ENCODE measurements around the gene B9D2. TPM values are rescaled to one million over a fixed set of nuclear protein-coding genes. Genes with fewer than 3 reads are reported as not detected.
A peak's percentile ranks its signal among the peaks of the same experiment; 100 is the strongest.

Gene B9D2
- total RNA-seq, 2 experiments from 2014 or later: 21.1 to 26.8 TPM

DNA sequence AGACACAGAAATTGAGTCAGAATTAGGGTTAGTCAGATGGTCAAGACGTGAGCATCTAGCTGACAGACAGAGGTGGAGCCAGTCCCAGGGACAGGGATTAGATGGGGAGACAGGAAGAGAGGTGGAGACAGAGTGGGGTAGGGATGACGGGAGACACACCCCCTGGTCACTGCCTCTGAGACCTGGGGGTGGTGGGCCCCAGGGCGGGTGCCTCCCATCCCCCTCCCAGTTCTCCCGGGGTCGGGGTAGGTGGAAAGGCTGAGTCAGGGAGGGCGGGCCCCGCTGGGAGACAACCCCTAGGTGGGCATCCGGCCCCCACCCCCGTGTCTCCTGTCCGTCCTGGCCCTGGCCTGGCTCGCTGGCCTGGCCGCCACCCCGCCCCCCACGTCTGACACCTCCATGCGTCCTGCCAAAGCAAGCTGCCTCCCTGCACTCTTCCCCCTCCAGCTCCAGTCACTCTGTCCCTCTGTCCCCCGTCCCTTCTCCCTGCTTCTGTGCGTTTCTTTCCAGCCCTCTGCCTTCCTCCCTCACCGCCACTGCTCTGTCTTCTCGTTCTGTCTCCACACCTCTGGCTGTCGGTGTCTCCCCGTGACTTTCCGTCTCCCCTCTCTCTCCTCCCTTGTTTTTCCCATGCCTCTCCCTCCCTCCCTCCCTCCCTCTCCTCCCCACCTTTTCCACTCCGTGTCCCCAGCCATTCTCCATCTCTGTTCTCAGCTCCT is 38.9 kb downstream of the B9D2 start:
- H3K4me1 ChIP-seq (ENCODE audit: insufficient read depth, low read length): peaks cover 82% of the 10 kb centered on the region

DNA sequence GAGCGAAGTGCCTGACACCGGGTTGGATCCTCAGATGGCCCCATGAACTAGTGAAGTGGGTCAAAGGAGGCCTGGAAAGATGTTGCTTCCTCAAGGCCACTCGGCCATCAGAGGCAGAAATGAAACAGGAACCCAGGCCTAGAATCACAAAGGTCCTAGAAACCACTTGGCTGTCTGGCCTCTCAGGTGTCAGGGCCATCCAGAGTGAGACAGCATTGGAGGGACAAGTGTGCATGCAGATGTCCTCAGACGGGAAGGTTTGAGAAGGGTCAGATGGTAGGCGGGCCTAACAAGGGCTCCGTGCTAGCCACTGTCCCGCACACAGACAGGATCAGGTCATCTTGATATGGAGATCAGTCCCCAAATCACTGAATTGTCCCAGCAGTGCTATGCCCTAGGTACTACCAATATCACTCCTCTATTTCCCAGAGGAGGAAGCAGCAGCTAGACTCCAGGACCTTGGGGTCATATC is 39.7 kb downstream of the B9D2 start:
- H3K9me3 Mint-ChIP-seq: no peaks in the 10 kb centered on the region
- intact Hi-C loops (cut with DNase I, micrococcal nuclease): no loop called here

More for the DNA sequence above, 38.9 kb downstream of the B9D2 start:
- intact Hi-C loops (cut with DNase I, micrococcal nuclease): loop anchor here in 1 of 2 experiments (5.0 kb wide), 1 partner anchor 37 kb away; the partner anchor contains the start of gene B9D2
- ChIA-PET CTCF (no interaction called here), POLR2A (interaction anchor here (0.7 to 5.6 kb wide), 5 partner anchors 17 to 27 kb away, joined by 3 to 106 read pairs (median 3); partner anchors contain the start of gene TGFB1)
- no peaks in the 10 kb centered on the region for H3K27me3 Mint-ChIP-seq
- H3K27ac ChIP-seq (ENCODE audit: low read depth in 1 of 2, low read length in 2 of 2): peak overlapping the region in 1 of 2 donors; percentile 17
- peak overlapping the region; percentile 86 for H3K4me3 Mint-ChIP-seq
- peak in 3 of 14 experiments; percentile 23 to 58 (median 38) for DNase-seq
- peaks cover 54% of the 10 kb centered on the region for H3K36me3 ChIP-seq (ENCODE audit: insufficient read depth, low read length)
- no peak for ATAC-seq (ENCODE audit: poor library complexity)
- peaks cover 68% of the 10 kb centered on the region for H3K36me3 Mint-ChIP-seq (ENCODE audit: low read depth)
- H3K9me3 Mint-ChIP-seq: no peaks in the 10 kb centered on the region
- no peaks in the 10 kb centered on the region for H3K27me3 ChIP-seq (ENCODE audit: control insufficient read depth in 1 of 2, insufficient read depth in 2 of 2, low read length in 2 of 2)
- TF ChIP-seq, protein P1, sequence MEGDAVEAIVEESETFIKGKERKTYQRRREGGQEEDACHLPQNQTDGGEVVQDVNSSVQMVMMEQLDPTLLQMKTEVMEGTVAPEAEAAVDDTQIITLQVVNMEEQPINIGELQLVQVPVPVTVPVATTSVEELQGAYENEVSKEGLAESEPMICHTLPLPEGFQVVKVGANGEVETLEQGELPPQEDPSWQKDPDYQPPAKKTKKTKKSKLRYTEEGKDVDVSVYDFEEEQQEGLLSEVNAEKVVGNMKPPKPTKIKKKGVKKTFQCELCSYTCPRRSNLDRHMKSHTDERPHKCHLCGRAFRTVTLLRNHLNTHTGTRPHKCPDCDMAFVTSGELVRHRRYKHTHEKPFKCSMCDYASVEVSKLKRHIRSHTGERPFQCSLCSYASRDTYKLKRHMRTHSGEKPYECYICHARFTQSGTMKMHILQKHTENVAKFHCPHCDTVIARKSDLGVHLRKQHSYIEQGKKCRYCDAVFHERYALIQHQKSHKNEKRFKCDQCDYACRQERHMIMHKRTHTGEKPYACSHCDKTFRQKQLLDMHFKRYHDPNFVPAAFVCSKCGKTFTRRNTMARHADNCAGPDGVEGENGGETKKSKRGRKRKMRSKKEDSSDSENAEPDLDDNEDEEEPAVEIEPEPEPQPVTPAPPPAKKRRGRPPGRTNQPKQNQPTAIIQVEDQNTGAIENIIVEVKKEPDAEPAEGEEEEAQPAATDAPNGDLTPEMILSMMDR (IDR thresholded peaks at IDR 0.05): no peak
- H3K27ac Mint-ChIP-seq: peak overlapping the region; percentile 94
- H3K4me1 Mint-ChIP-seq (ENCODE audit: low read depth): peaks cover 54% of the 10 kb centered on the region
- H3K4me3 ChIP-seq (ENCODE audit: low read length): no peak overlapping the region
- H3K9me3 ChIP-seq (ENCODE audit: control insufficient read depth in 1 of 2, insufficient read depth in 1 of 2, low read length in 2 of 2): no peaks in the 10 kb centered on the region

DNA sequence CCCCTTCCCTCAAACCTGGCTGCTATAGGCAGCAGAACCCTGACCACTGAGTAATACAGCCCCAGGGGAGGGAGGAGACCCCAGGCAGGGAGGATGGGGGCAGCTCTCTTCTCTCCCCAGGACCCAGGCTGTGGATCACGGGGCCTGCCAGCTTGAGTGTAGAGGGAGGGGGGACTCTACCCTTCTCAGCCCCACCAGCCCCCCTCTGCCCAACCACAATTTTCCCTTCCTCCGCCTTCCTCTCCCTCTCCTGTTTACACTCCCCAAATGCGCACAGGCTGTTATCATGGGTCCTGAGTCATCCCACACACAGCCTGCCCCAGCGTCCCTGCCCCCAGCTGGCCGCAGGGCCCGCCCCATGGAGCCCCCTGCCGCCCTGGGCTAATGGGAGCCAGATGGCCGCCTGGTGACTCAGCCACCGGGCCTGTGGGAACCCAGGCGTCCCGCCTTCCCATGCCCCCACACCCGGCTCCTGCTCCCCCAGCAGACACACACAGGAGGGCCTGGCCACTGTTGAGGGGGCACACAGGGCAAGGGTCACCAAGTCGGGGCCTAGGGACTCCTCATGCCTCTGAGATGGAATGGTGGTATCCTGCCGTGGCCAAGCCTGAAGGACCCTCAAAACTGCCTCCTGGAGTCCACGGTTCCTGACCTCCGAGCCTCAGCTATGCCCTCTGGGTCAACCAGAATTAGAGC is 40.4 kb downstream of the B9D2 start:
- POLR2A ChIA-PET: interaction anchor here (1.0 to 1.6 kb wide), 3 partner anchors 15 to 60 kb away, joined by 3 to 4 read pairs (median 3); partner anchors contain the start of gene HNRNPUL1
- Histone ChIP-seq H3K36me3 (ENCODE audit: insufficient read depth, low read length) (peaks cover 59% of the 10 kb centered on the region), H3K4me3 (ENCODE audit: low read length) (no peak overlapping the region), H3K27ac (ENCODE audit: low read depth in 1 of 2, low read length in 2 of 2) (peak overlapping the region in 1 of 2 donors; percentile 47), H3K4me1 (ENCODE audit: insufficient read depth, low read length) (peaks cover 68% of the 10 kb centered on the region), H3K9me3 (ENCODE audit: control insufficient read depth in 1 of 2, insufficient read depth in 1 of 2, low read length in 2 of 2) (no peaks in the 10 kb centered on the region), H3K27me3 (ENCODE audit: control insufficient read depth in 1 of 2, insufficient read depth in 2 of 2, low read length in 2 of 2) (no peaks in the 10 kb centered on the region)
- Mint-ChIP-seq H3K4me3 (peak overlapping the region; percentile 14), H3K9me3 (no peaks in the 10 kb centered on the region), H3K4me1 (ENCODE audit: low read depth) (peaks cover 52% of the 10 kb centered on the region), H3K36me3 (ENCODE audit: low read depth) (peaks cover 77% of the 10 kb centered on the region), H3K27ac (peak overlapping the region; percentile 94), H3K27me3 (no peaks in the 10 kb centered on the region)
- CTCF ChIA-PET: no interaction called here
- TF ChIP-seq, protein P1 (IDR thresholded peaks at IDR 0.05): no peak
- intact Hi-C loops (cut with DNase I, micrococcal nuclease): no loop called here
- no peak for ATAC-seq (ENCODE audit: poor library complexity)
- DNase-seq: peak in 3 of 14 experiments; percentile 20 to 67 (median 57)

More for the DNA sequence above, 39.7 kb downstream of the B9D2 start:
- Histone ChIP-seq H3K36me3 (ENCODE audit: insufficient read depth, low read length) (peaks cover 59% of the 10 kb centered on the region), H3K27me3 (ENCODE audit: control insufficient read depth in 1 of 2, insufficient read depth in 2 of 2, low read length in 2 of 2) (no peaks in the 10 kb centered on the region), H3K9me3 (ENCODE audit: control insufficient read depth in 1 of 2, insufficient read depth in 1 of 2, low read length in 2 of 2) (no peaks in the 10 kb centered on the region), H3K4me1 (ENCODE audit: insufficient read depth, low read length) (peaks cover 75% of the 10 kb centered on the region), H3K4me3 (ENCODE audit: low read length) (no peak overlapping the region), H3K27ac (ENCODE audit: low read depth in 1 of 2, low read length in 2 of 2) (peak overlapping the region in 1 of 2 donors; percentile 47)
- no peaks in the 10 kb centered on the region for H3K27me3 Mint-ChIP-seq
- DNase-seq (peak in 1 of 14 experiments; percentile 37), ATAC-seq (ENCODE audit: poor library complexity) (no peak)
- H3K27ac Mint-ChIP-seq: peak overlapping the region; percentile 94
- H3K4me1 Mint-ChIP-seq (ENCODE audit: low read depth): peaks cover 59% of the 10 kb centered on the region
- ChIA-PET CTCF (no interaction called here), POLR2A (interaction anchor here (0.7 to 1.6 kb wide), 4 partner anchors 23 to 61 kb away, joined by 3 to 4 read pairs (median 3); partner anchors contain the start of gene HNRNPUL1)
- peak overlapping the region; percentile 86 for H3K4me3 Mint-ChIP-seq
- peaks cover 77% of the 10 kb centered on the region for H3K36me3 Mint-ChIP-seq (ENCODE audit: low read depth)
- TF ChIP-seq, protein P1 (IDR thresholded peaks at IDR 0.05): no peak
